ENCODE results near the gene ZDHHC23. TPM values are rescaled to one million over a fixed set of nuclear protein-coding genes. Genes with fewer than 3 reads are reported as not detected.

ZDHHC23 gene
- total and polyA plus RNA-seq, 9 of the 15 experiments (the other 6 are each of a cell fraction or from before 2014, with no cell fraction given) = 0.22 to 2.7 (median 0.55) TPM

DNA sequence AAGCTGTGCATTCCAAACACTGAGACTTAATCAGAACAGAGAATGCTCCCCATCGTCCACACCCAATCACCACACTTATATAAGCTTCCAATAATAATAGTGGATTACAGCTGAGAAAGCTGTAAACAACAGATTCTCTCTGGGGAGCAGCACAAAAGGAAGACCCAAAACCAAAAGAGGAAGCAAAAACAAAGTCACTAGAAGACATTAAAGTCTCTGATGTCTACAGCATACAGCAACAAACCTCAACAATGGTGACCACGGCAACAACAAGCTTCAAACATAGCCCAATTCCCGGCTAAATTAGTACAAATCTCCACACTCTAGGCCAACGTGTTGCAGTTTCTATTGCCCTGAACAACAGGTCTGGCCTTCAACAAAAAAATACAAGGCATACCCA lies 37.7 kb downstream of the ZDHHC23 start:
- Histone ChIP-seq H3K79me2 (ENCODE audit: control insufficient read depth, insufficient read depth, low read length) (no peaks in the 10 kb centered on the region), H2AFZ (ENCODE audit: low read depth, low read length) (no peak overlapping the region), H3K9me1 (ENCODE audit: control insufficient read depth, insufficient read depth, low read length) (no peaks in the 10 kb centered on the region), H4K20me1 (replicated peaks; ENCODE audit: control insufficient read depth, insufficient read depth, low read length) (no peaks in the 10 kb centered on the region), H3K4me1 (replicated peaks in 1 of 2; ENCODE audit: control insufficient read depth in 2 of 2, insufficient read depth in 2 of 2, low read length in 2 of 2) (no peaks in the 10 kb centered on the region), H3K27ac (ENCODE audit: extremely low read depth, low read depth, low read length) (no peak overlapping the region), H3K9me3 (replicated peaks; ENCODE audit: control insufficient read depth, insufficient read depth, low read depth, low read length) (no peaks in the 10 kb centered on the region), H3K4me3 (no peak overlapping the region), H3K27me3 (ENCODE audit: control insufficient read depth in 2 of 2, insufficient read depth in 2 of 2, low read length in 2 of 2) (no peaks in the 10 kb centered on the region), H3K4me2 (ENCODE audit: insufficient read depth, low read length) (no peak overlapping the region), H3K36me3 (ENCODE audit: control insufficient read depth, insufficient read depth, low read length) (no peaks in the 10 kb centered on the region), H3K9ac (ENCODE audit: insufficient read depth in 1 of 2, low read depth in 2 of 2, low read length in 2 of 2) (no peak overlapping the region)
- 0% methylated on average over 4 of the region's 4 CpGs for WGBS (ENCODE audit: insufficient coverage, low coverage, missing lambda C conversion rate)
- POLR2A ChIA-PET = no interaction called here
- CTCF ChIA-PET (ENCODE audit: low intra/inter-chr PET ratio) = no interaction called here
- ATAC-seq = no peak
- no peak for DNase-seq (ENCODE audit: extremely low read depth in 1 of 4, low spot score in 3 of 4)
- intact Hi-C loops (cut with micrococcal nuclease) (no loop called here), in situ Hi-C loops (cut with MboI) (no loop called here)
- FAIRE-seq = no peak
- BruUV-seq (replicated peaks) = no TSS peak
- TF ChIP-seq, protein P1, sequence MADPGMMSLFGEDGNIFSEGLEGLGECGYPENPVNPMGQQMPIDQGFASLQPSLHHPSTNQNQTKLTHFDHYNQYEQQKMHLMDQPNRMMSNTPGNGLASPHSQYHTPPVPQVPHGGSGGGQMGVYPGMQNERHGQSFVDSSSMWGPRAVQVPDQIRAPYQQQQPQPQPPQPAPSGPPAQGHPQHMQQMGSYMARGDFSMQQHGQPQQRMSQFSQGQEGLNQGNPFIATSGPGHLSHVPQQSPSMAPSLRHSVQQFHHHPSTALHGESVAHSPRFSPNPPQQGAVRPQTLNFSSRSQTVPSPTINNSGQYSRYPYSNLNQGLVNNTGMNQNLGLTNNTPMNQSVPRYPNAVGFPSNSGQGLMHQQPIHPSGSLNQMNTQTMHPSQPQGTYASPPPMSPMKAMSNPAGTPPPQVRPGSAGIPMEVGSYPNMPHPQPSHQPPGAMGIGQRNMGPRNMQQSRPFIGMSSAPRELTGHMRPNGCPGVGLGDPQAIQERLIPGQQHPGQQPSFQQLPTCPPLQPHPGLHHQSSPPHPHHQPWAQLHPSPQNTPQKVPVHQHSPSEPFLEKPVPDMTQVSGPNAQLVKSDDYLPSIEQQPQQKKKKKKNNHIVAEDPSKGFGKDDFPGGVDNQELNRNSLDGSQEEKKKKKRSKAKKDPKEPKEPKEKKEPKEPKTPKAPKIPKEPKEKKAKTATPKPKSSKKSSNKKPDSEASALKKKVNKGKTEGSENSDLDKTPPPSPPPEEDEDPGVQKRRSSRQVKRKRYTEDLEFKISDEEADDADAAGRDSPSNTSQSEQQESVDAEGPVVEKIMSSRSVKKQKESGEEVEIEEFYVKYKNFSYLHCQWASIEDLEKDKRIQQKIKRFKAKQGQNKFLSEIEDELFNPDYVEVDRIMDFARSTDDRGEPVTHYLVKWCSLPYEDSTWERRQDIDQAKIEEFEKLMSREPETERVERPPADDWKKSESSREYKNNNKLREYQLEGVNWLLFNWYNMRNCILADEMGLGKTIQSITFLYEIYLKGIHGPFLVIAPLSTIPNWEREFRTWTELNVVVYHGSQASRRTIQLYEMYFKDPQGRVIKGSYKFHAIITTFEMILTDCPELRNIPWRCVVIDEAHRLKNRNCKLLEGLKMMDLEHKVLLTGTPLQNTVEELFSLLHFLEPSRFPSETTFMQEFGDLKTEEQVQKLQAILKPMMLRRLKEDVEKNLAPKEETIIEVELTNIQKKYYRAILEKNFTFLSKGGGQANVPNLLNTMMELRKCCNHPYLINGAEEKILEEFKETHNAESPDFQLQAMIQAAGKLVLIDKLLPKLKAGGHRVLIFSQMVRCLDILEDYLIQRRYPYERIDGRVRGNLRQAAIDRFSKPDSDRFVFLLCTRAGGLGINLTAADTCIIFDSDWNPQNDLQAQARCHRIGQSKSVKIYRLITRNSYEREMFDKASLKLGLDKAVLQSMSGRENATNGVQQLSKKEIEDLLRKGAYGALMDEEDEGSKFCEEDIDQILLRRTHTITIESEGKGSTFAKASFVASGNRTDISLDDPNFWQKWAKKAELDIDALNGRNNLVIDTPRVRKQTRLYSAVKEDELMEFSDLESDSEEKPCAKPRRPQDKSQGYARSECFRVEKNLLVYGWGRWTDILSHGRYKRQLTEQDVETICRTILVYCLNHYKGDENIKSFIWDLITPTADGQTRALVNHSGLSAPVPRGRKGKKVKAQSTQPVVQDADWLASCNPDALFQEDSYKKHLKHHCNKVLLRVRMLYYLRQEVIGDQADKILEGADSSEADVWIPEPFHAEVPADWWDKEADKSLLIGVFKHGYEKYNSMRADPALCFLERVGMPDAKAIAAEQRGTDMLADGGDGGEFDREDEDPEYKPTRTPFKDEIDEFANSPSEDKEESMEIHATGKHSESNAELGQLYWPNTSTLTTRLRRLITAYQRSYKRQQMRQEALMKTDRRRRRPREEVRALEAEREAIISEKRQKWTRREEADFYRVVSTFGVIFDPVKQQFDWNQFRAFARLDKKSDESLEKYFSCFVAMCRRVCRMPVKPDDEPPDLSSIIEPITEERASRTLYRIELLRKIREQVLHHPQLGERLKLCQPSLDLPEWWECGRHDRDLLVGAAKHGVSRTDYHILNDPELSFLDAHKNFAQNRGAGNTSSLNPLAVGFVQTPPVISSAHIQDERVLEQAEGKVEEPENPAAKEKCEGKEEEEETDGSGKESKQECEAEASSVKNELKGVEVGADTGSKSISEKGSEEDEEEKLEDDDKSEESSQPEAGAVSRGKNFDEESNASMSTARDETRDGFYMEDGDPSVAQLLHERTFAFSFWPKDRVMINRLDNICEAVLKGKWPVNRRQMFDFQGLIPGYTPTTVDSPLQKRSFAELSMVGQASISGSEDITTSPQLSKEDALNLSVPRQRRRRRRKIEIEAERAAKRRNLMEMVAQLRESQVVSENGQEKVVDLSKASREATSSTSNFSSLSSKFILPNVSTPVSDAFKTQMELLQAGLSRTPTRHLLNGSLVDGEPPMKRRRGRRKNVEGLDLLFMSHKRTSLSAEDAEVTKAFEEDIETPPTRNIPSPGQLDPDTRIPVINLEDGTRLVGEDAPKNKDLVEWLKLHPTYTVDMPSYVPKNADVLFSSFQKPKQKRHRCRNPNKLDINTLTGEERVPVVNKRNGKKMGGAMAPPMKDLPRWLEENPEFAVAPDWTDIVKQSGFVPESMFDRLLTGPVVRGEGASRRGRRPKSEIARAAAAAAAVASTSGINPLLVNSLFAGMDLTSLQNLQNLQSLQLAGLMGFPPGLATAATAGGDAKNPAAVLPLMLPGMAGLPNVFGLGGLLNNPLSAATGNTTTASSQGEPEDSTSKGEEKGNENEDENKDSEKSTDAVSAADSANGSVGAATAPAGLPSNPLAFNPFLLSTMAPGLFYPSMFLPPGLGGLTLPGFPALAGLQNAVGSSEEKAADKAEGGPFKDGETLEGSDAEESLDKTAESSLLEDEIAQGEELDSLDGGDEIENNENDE (IDR thresholded peaks at IDR 0.05; ENCODE audit: low read depth, low read length) = no peak
- no peak for TF ChIP-seq KLF13 (tag; IDR thresholded peaks at IDR 0.05; ENCODE audit: borderline replicate concordance, low read depth)
- TF ChIP-seq RUNX1 (IDR thresholded peaks at IDR 0.05; ENCODE audit: low read depth) = no peak
- TF ChIP-seq DMBX1 (CRISPR knock-in tag; IDR thresholded peaks at IDR 0.05; ENCODE audit: borderline replicate concordance) = no peak
- TF ChIP-seq CREBBP (IDR thresholded peaks at IDR 0.05; ENCODE audit: low read depth, low read length) = no peak
- no peak for TF ChIP-seq ARID2 (IDR thresholded peaks at IDR 0.05)
